Gastroesophageal sphincter (tissue), 4 donors: ENCODE measurements around the gene KLHL30. TPM values are rescaled to one million over a fixed set of nuclear protein-coding genes. Genes with fewer than 3 reads are reported as not detected.
A peak's percentile ranks its signal among the peaks of the same experiment; 100 is the strongest.

Experiments used
- ATAC-seq: fragments of 150-250 bp; one replicate; pipeline ENCODE4 v1.9.1; 2016; ENCODE audit warnings: mild to moderate bottlenecking, moderate library complexity
- H3K27ac ChIP-seq, 4 donors: fragments of 200-600 bp; sonication (generic) in 3 of 4; 1 replicate in 3 of 4; 2 replicates in 1 of 4; pipeline ENCODE4 v1.5.1; 2016 to 2019
- H3K27me3 ChIP-seq: fragments of 200-600 bp; sonication (generic); one replicate; pipeline ENCODE4 v1.5.1; 2019
- H3K36me3 ChIP-seq, 2 donors: fragments of 200-600 bp; sonication (generic); one replicate each; pipeline ENCODE4 v1.5.1; 2019; ENCODE audit warnings: control low read depth in 1 of 2
- H3K4me1 ChIP-seq, 3 donors: fragments of 200-600 bp; sonication (generic); 1 replicate in 2 of 3; 2 replicates in 1 of 3; pipeline ENCODE4 v1.5.1; 2016 to 2019; ENCODE audit warnings: control low read depth in 2 of 3
- H3K4me3 ChIP-seq, 2 donors: fragments of 200-600 bp; sonication (generic); one replicate each; pipeline ENCODE4 v1.5.1; 2019; ENCODE audit warnings: mild to moderate bottlenecking in 1 of 2, moderate library complexity in 1 of 2
- H3K9me3 ChIP-seq, 3 donors: fragments of 200-600 bp; sonication (generic); one replicate each; pipeline ENCODE4 v1.5.1; 2017 to 2019; ENCODE audit warnings: control low read depth in 2 of 3
- CTCF ChIP-seq, 4 experiments: fragments of 200-600 bp in 2 of 4; fragments of 450-650 bp in 2 of 4; sonication (generic) in 1 of 4; IDR thresholded peaks; one replicate each; pipeline ENCODE4 v1.5.1; 2017 to 2019; ENCODE audit warnings: antibody characterized with exemption in 4 of 4, mild to moderate bottlenecking in 2 of 4, moderate library complexity in 2 of 4
- EP300 ChIP-seq: sonication (generic); formaldehyde crosslinking; IDR thresholded peaks from one replicate; pipeline ENCODE4 v1.6.1; 2017; ENCODE audit warnings: antibody characterized with exemption, mild to moderate bottlenecking
- POLR2A ChIP-seq, 2 donors: fragments of 450-650 bp; IDR thresholded peaks; one replicate each; pipeline ENCODE4 v1.6.1; 2017; ENCODE audit warnings: antibody characterized with exemption in 2 of 2, mild to moderate bottlenecking in 2 of 2, moderate library complexity in 1 of 2
- POLR2AphosphoS5 ChIP-seq: sonication (generic); formaldehyde crosslinking; IDR thresholded peaks from one replicate; pipeline ENCODE4 v1.6.1; 2017; ENCODE audit warnings: antibody characterized with exemption
- WGBS, 2 donors: methylation state at CpG; one replicate each; pipeline ENCODE4 v1.1.5; 2018; ENCODE audit warnings: low coverage in 1 of 2; 5-methylcytosine and 5-hydroxymethylcytosine counted together
- total RNA-seq, 4 donors: library from RNA; depleted of rRNA; stranded (reverse); fragments of >200 nt; gene quantifications; one replicate each; pipeline ENCODE4 v1.1.0, GENCODE V29; 2016

The KLHL30 gene
- total RNA-seq, 4 donors from 2014 or later = 1.3 to 8.1 (median 3.7) TPM

GRCh38 chr2:238097201-238097987 lies 41.1 kb upstream of the KLHL30 start:
- TF ChIP-seq POLR2A (IDR thresholded peaks at IDR 0.05) = no peak
- TF ChIP-seq EP300 = no peak
- no peak for TF ChIP-seq CTCF (IDR thresholded peaks at IDR 0.05)
- TF ChIP-seq POLR2AphosphoS5 = no peak
- ATAC-seq = no peak
- Histone ChIP-seq H3K4me3 (no peak overlapping the region), H3K27me3 (no peaks in the 10 kb centered on the region), H3K9me3 (no peaks in the 10 kb centered on the region), H3K4me1 (no peaks in the 10 kb centered on the region), H3K27ac (no peak overlapping the region), H3K36me3 (peaks cover 0 to 7% of the 10 kb centered on the region in 2 donors)
- 86 to 90% methylated on average over 5 of the region's 19 CpGs for WGBS, 2 donors

- 20 to 57% methylated on average over 1 to 5 of the region's 37 CpGs for WGBS, 2 donors
- no peaks in the 10 kb centered on the region for H3K27me3 ChIP-seq
- H3K9me3 ChIP-seq = no peaks in the 10 kb centered on the region
- H3K36me3 ChIP-seq = peaks cover 0 to 7% of the 10 kb centered on the region in 2 donors
- no peaks in the 10 kb centered on the region for H3K4me1 ChIP-seq
- no peak overlapping the region for H3K4me3 ChIP-seq
- ATAC-seq = peak; percentile 79
- TF ChIP-seq POLR2AphosphoS5 (no peak), CTCF (IDR thresholded peaks at IDR 0.05) (no peak), EP300 (no peak), POLR2A (IDR thresholded peaks at IDR 0.05) (no peak)
- H3K27ac ChIP-seq = peak overlapping the region in 1 of 4 donors; percentile 33
Observed at GRCh38 chr2:238097988-238098871, 40.2 kb upstream of the KLHL30 start.

- no peak for ATAC-seq
- Histone ChIP-seq H3K4me1 (no peaks in the 10 kb centered on the region), H3K4me3 (no peak overlapping the region), H3K27me3 (no peaks in the 10 kb centered on the region), H3K27ac (peak overlapping the region in 1 of 4 donors; percentile 33), H3K9me3 (no peaks in the 10 kb centered on the region), H3K36me3 (peaks cover 0 to 7% of the 10 kb centered on the region in 2 donors)
- WGBS, 2 donors = 88 to 93% methylated on average over 8 to 11 of the region's 17 CpGs
- TF ChIP-seq CTCF (IDR thresholded peaks at IDR 0.05) (no peak), POLR2AphosphoS5 (no peak), POLR2A (IDR thresholded peaks at IDR 0.05) (no peak), EP300 (no peak)
Observed at GRCh38 chr2:238098901-238099713, 39.4 kb upstream of the KLHL30 start.

- no peak overlapping the region for H3K4me3 ChIP-seq
- TF ChIP-seq POLR2AphosphoS5 (no peak), EP300 (no peak), CTCF (IDR thresholded peaks at IDR 0.05) (no peak), POLR2A (IDR thresholded peaks at IDR 0.05) (no peak)
- H3K36me3 ChIP-seq = peaks cover 0 to 3% of the 10 kb centered on the region in 2 donors
- WGBS, 2 donors = 93% methylated on average over 3 of the region's 10 CpGs; no CpG with 5 or more reads in 1 of the 2 donors
- no peaks in the 10 kb centered on the region for H3K9me3 ChIP-seq
- H3K27me3 ChIP-seq = no peaks in the 10 kb centered on the region
- H3K27ac ChIP-seq = peak overlapping the region in 1 of 4 donors; percentile 33
- no peaks in the 10 kb centered on the region for H3K4me1 ChIP-seq
- ATAC-seq = no peak
Observed at GRCh38 chr2:238099714-238100048, 38.8 kb upstream of the KLHL30 start.
